ENCODE measurements around the gene SUV39H1. TPM values are rescaled to one million over a fixed set of nuclear protein-coding genes. Genes with fewer than 3 reads are reported as not detected.

Gene SUV39H1
- total RNA-seq, 4 donors from 2014 or later, result 0.59 to 7.8 (median 3.8) TPM

- no peak for DNase-seq
- H3K27ac ChIP-seq, result no peak overlapping the region
- H3K4me1 ChIP-seq, result no peaks in the 10 kb centered on the region
- no peaks in the 10 kb centered on the region for H3K36me3 ChIP-seq
- TF ChIP-seq, protein P1, sequence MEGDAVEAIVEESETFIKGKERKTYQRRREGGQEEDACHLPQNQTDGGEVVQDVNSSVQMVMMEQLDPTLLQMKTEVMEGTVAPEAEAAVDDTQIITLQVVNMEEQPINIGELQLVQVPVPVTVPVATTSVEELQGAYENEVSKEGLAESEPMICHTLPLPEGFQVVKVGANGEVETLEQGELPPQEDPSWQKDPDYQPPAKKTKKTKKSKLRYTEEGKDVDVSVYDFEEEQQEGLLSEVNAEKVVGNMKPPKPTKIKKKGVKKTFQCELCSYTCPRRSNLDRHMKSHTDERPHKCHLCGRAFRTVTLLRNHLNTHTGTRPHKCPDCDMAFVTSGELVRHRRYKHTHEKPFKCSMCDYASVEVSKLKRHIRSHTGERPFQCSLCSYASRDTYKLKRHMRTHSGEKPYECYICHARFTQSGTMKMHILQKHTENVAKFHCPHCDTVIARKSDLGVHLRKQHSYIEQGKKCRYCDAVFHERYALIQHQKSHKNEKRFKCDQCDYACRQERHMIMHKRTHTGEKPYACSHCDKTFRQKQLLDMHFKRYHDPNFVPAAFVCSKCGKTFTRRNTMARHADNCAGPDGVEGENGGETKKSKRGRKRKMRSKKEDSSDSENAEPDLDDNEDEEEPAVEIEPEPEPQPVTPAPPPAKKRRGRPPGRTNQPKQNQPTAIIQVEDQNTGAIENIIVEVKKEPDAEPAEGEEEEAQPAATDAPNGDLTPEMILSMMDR (IDR thresholded peaks at IDR 0.05), result no peak
- TF ChIP-seq POLR2A (IDR thresholded peaks at IDR 0.05), result no peak
- H3K4me3 ChIP-seq, result no peak overlapping the region
- no peaks in the 10 kb centered on the region for H3K9me3 ChIP-seq
- intact Hi-C loops (cut with DNase I; ENCODE audit: low total_unique reads), result no loop called here
- no peaks in the 10 kb centered on the region for H3K27me3 ChIP-seq
Measured at GRCh38 chrX:48753708-48754228, 57.2 kb downstream of the SUV39H1 start.

DNA sequence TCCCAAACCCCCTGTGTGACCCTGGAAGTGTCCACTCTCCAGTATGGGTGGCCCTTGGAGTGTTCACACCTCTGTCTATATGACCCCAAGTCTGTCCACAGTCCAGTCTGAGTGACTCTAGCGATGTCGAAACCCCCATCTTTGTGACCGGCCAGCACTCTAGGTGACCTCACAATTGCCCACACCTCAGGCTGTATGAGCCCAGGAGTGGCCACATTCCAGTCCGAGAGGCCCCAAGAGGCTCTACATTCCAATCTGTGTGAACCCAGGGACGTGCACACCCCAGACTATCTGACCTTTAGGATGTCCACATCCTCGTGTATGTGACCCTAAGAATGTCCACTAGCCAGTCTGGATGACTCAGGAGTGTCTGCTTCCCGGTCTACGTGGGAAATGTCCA, 57.7 kb downstream of the SUV39H1 start:
- DNase-seq, result no peak
- Histone ChIP-seq H3K4me3 (no peak overlapping the region), H3K36me3 (no peaks in the 10 kb centered on the region), H3K9me3 (no peaks in the 10 kb centered on the region), H3K4me1 (no peaks in the 10 kb centered on the region), H3K27ac (no peak overlapping the region), H3K27me3 (no peaks in the 10 kb centered on the region)
- intact Hi-C loops (cut with DNase I; ENCODE audit: low total_unique reads), result no loop called here
- TF ChIP-seq, protein P1 (IDR thresholded peaks at IDR 0.05), result no peak
- TF ChIP-seq POLR2A (IDR thresholded peaks at IDR 0.05), result no peak

Small RNAs within 50 kb of the gene (small RNA-seq; reads per million reads assigned to genes)
- gene RNU6-1056P, result not detected

Other genes with a start within 250 kb of the SUV39H1 start
- 1 to 10 TPM; 1.8 to 8.1 (median 4.8) TPM for gene SLC38A5, start 226.5 kb upstream of the SUV39H1 start, total RNA-seq
- gene FTSJ1, start 220.5 kb upstream of the SUV39H1 start, total RNA-seq, result 10 to 100 TPM in 3 of 4 donors, 1 to 10 TPM in 1; 7.4 to 74.7 (median 51.0) TPM
- 10 to 100 TPM in 1 of 4 donors, 1 to 10 TPM in 2, under 1 TPM in 1; 0.77 to 16.5 (median 4.8) TPM for gene PORCN, start 187.7 kb upstream of the SUV39H1 start, total RNA-seq
- 10 to 100 TPM in 2 of 4 donors, 1 to 10 TPM in 1, not detected in 1; 2.4 to 23.0 (median 22.1) TPM for gene EBP, start 174.9 kb upstream of the SUV39H1 start, total RNA-seq
- 10 to 100 TPM in 1 of 4 donors, 1 to 10 TPM in 3; 4.1 to 14.3 (median 5.3) TPM for gene TBC1D25, start 157.0 kb upstream of the SUV39H1 start, total RNA-seq
- gene RBM3, start 122.2 kb upstream of the SUV39H1 start, total RNA-seq, result 100 to 1,000 TPM in 3 of 4 donors, 10 to 100 TPM in 1; 52.3 to 239 (median 205) TPM
- 100 to 1,000 TPM in 2 of 4 donors, 10 to 100 TPM in 2; 64.8 to 147 (median 111) TPM for gene WDR13, start 99.2 kb upstream of the SUV39H1 start, total RNA-seq
- gene WAS, start 12.9 kb upstream of the SUV39H1 start, total RNA-seq, result 10 to 100 TPM in 1 of 4 donors, 1 to 10 TPM in 2, not detected in 1; 1.2 to 20.7 (median 1.9) TPM
- gene GLOD5, start 65.0 kb downstream of the SUV39H1 start, total RNA-seq, result not detected
- gene GATA1, start 89.9 kb downstream of the SUV39H1 start, total RNA-seq, result under 1 TPM in 1 of 4 donors, not detected in 3; 0.35 TPM
- 100 to 1,000 TPM in 3 of 4 donors, 10 to 100 TPM in 1; 25.0 to 160 (median 123) TPM for gene HDAC6, start 105.3 kb downstream of the SUV39H1 start, total RNA-seq
- gene ERAS, start 129.8 kb downstream of the SUV39H1 start, total RNA-seq, result under 1 TPM in 2 of 4 donors, not detected in 2; 0.41 to 0.46 TPM
- 10 to 100 TPM in 1 of 4 donors, 1 to 10 TPM in 2, not detected in 1; 3.0 to 15.9 (median 3.4) TPM for gene PCSK1N, start 138.9 kb downstream of the SUV39H1 start, total RNA-seq
- 10 to 100 TPM in 3 of 4 donors, 1 to 10 TPM in 1; 4.1 to 29.5 (median 17.2) TPM for gene TIMM17B, start 201.0 kb downstream of the SUV39H1 start, total RNA-seq
- 10 to 100 TPM; 46.4 to 90.7 (median 70.3) TPM for gene PQBP1, start 201.2 kb downstream of the SUV39H1 start, total RNA-seq
- 10 to 100 TPM in 2 of 4 donors, 1 to 10 TPM in 2; 4.4 to 16.9 (median 11.1) TPM for gene SLC35A2, start 214.9 kb downstream of the SUV39H1 start, total RNA-seq
- gene PIM2, start 222.3 kb downstream of the SUV39H1 start, total RNA-seq, result 10 to 100 TPM in 1 of 4 donors, 1 to 10 TPM in 2, not detected in 1; 4.8 to 16.8 (median 9.1) TPM

Measured in uterus (tissue), 4 donors.